ENCODE results near the gene ANGPTL4. TPM values are rescaled to one million over a fixed set of nuclear protein-coding genes. Genes with fewer than 3 reads are reported as not detected.

ANGPTL4 gene
- total and polyA plus RNA-seq, 2 experiments from 2014 or later: 1.9 to 2.2 TPM

GRCh38 chr19:8377598-8377997, 13.6 kb downstream of the ANGPTL4 start:
- H3K27me3 Mint-ChIP-seq (ENCODE audit: insufficient read depth, low read depth, poor library complexity): peaks cover 8% of the 10 kb centered on the region
- H3F3A ChIP-seq (replicated peaks; ENCODE audit: low read depth): 0 out of 2 replicates have a peak, but pooled peaks cover 2% of the 10 kb centered on the region
- no peak overlapping the region for H3K4me3 ChIP-seq
- H3K4me1 ChIP-seq (ENCODE audit: insufficient read depth): no peaks in the 10 kb centered on the region; the same call in 1 of the 2 replicates
- no peaks in the 10 kb centered on the region for H3K9me2 ChIP-seq (ENCODE audit: insufficient read depth)
- H3K4me1 Mint-ChIP-seq: peaks cover 14% of the 10 kb centered on the region
- no peak overlapping the region for H3K27ac ChIP-seq (ENCODE audit: low read depth)
- H3K36me3 ChIP-seq (ENCODE audit: insufficient read depth): no peaks in the 10 kb centered on the region
- ATAC-seq (no peak), DNase-seq (ENCODE audit: low spot score) (no peak)
- H3K27ac Mint-ChIP-seq: no peak overlapping the region
- peaks cover 20% of the 10 kb centered on the region for H3K36me3 Mint-ChIP-seq (ENCODE audit: low read depth)
- no peak overlapping the region for H3K4me2 ChIP-seq
- H3K79me2 ChIP-seq (replicated peaks; ENCODE audit: insufficient read depth): no peaks in the 10 kb centered on the region
- peaks cover 11% of the 10 kb centered on the region for H3K9me3 Mint-ChIP-seq
- no peak overlapping the region for H2AFZ ChIP-seq
- H4K20me1 ChIP-seq (replicated peaks; ENCODE audit: insufficient read depth): no peaks in the 10 kb centered on the region
- H3K4me3 Mint-ChIP-seq: no peak overlapping the region
- H3K27me3 ChIP-seq (ENCODE audit: insufficient read depth): no peaks in the 10 kb centered on the region
- TF ChIP-seq POLR2AphosphoS5 (IDR thresholded peaks at IDR 0.05; ENCODE audit: low read depth) (no peak), ZNF331 (CRISPR knock-in tag; IDR thresholded peaks at IDR 0.05; ENCODE audit: low read depth) (no peak), EZH2 (IDR thresholded peaks at IDR 0.05; ENCODE audit: low read depth, unreplicated experiment) (no peak), EZH2phosphoT487 (IDR thresholded peaks at IDR 0.05; ENCODE audit: unreplicated experiment) (no peak), NANOG (IDR thresholded peaks at IDR 0.05; ENCODE audit: borderline replicate concordance) (no peak), ETS1 (IDR thresholded peaks at IDR 0.05) (no peak), STAT1 (IDR thresholded peaks at IDR 0.05; ENCODE audit: unreplicated experiment) (no peak), CTCF (conservative IDR thresholded peaks at IDR 0.05; ENCODE audit: low read depth in 2 of 2) (no peak), ZNF462 (CRISPR knock-in tag; IDR thresholded peaks at IDR 0.05) (no peak), REST (IDR thresholded peaks at IDR 0.05; ENCODE audit: unreplicated experiment) (no peak), CREB1 (CRISPR knock-in tag; IDR thresholded peaks at IDR 0.05; ENCODE audit: low read depth) (no peak), ZNF114 (CRISPR knock-in tag; IDR thresholded peaks at IDR 0.05) (no peak), JUNB (IDR thresholded peaks at IDR 0.05; ENCODE audit: unreplicated experiment) (no peak)

Measured in GM23338 (cell line).